ENCODE results near the gene MOB2.

MOB2 gene

GRCh38 chr11:1532014-1532586, 45.5 kb upstream of the MOB2 start:
- TF ChIP-seq TAF1 (IDR thresholded peaks at IDR 0.05; ENCODE audit: borderline replicate concordance, insufficient read depth, low read length) (no peak), REST (IDR thresholded peaks at IDR 0.05; ENCODE audit: insufficient read depth in 1 of 2, low read depth in 2 of 2, low read length in 2 of 2) (no peak), FOXP2 (optimal IDR thresholded peaks at IDR 0.05; ENCODE audit: borderline replicate concordance, extremely low read depth, extremely low read length, insufficient read depth) (no peak), SIN3A (IDR thresholded peaks at IDR 0.05; ENCODE audit: borderline replicate concordance, insufficient read depth, low read length) (no peak), POLR2AphosphoS5 (IDR thresholded peaks at IDR 0.05; ENCODE audit: low read depth, low read length) (no peak)

DNA sequence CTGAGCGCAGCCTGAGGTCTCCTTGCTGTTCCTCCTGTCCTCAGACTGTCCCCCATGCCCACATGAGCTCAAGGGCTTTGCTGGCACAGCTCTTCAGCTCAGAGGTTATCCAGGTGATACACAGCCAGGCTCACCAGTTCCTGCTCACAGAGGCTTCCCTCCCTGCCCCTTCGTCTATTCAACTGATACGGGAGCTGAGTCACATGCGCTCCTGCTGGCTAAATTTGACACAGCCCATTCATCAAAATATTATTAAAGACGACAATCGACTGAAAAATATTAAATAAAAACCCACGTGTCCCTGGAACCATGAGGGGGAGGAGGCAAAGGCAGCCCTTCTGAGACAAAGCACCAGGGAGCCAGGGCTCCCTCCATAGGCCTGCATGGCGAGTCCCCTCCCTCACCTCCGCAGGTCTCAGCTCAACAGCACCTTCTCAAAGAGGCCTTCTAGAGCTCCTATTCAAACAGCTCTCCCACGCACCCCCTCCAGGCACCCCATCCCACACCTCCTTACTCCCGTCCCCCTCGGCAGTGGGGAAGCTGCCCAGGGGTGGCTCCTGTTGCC, 45.0 kb upstream of the MOB2 start:
- TF ChIP-seq TAF1 (IDR thresholded peaks at IDR 0.05; ENCODE audit: borderline replicate concordance, insufficient read depth, low read length) (no peak), SIN3A (IDR thresholded peaks at IDR 0.05; ENCODE audit: borderline replicate concordance, insufficient read depth, low read length) (no peak), POLR2AphosphoS5 (IDR thresholded peaks at IDR 0.05; ENCODE audit: low read depth, low read length) (no peak), REST (IDR thresholded peaks at IDR 0.05; ENCODE audit: insufficient read depth in 1 of 2, low read depth in 2 of 2, low read length in 2 of 2) (no peak)

DNA sequence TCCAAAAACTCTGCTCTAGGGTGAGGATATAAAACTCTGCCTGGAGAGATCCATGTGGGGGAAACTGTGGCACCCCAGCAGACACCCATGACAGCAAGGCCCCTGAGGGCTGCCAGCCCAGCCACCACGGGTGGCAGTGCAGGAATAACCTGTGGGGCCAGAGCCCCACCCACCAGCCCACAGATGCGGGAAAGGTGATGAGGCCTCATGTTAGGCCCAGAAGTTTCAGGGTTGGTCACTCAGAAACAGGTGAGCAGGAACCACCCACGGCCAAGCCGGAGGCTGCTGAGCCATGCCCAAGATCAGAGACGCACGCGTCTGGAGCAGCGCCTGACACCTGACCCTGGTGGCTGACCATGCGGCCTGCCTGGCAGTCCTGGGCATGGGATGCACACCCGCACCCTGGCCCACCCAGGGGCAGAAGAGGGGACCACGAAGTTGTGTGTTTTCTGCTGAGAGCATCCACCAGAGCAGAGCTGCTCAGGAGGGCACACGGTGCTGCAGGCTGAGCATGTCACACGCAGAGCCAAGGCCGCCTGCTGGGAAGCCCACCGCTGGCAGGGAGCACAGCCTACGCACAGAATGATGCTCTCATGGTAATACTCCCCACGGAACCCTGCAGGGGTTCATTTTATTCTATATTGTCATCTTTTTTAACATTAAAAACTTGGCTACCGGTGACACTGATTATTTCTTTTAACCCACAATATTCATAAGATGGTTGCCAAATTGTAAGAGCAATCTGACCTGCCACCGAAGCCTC, 44.3 kb upstream of the MOB2 start:
- no peak for TF ChIP-seq TAF1 (IDR thresholded peaks at IDR 0.05; ENCODE audit: borderline replicate concordance, insufficient read depth, low read length)
- TF ChIP-seq FOXP2 (optimal IDR thresholded peaks at IDR 0.05; ENCODE audit: borderline replicate concordance, extremely low read depth, extremely low read length, insufficient read depth), result no peak
- TF ChIP-seq REST (IDR thresholded peaks at IDR 0.05; ENCODE audit: insufficient read depth in 1 of 2, low read depth in 2 of 2, low read length in 2 of 2), result no peak
- TF ChIP-seq POLR2AphosphoS5 (IDR thresholded peaks at IDR 0.05; ENCODE audit: low read depth, low read length), result no peak

DNA sequence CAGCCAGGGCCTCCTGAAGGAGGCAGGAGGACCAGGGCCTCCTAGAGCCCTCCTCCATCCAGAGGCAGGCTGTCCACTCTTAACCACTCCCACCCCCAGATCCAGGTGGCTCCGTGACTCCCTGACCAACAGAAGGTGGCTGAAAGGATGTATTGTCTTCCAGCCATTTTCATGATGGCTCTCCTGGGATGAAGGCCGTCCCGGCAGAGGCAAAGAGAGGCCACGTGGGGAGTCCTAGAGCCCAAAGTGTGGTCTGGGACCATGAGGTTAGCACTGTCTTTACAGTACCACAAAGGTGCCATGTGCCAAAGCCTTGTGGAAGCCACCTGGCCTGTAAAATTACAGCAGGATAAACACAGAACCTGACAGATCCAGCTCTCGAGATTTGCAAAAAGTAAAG, 43.2 kb upstream of the MOB2 start:
- TF ChIP-seq REST (IDR thresholded peaks at IDR 0.05; ENCODE audit: insufficient read depth in 1 of 2, low read depth in 2 of 2, low read length in 2 of 2) (no peak), SIN3A (IDR thresholded peaks at IDR 0.05; ENCODE audit: borderline replicate concordance, insufficient read depth, low read length) (no peak), POLR2AphosphoS5 (IDR thresholded peaks at IDR 0.05; ENCODE audit: low read depth, low read length) (no peak), TAF1 (IDR thresholded peaks at IDR 0.05; ENCODE audit: borderline replicate concordance, insufficient read depth, low read length) (no peak), FOXP2 (optimal IDR thresholded peaks at IDR 0.05; ENCODE audit: borderline replicate concordance, extremely low read depth, extremely low read length, insufficient read depth) (no peak)

All from PFSK-1 (cell line).